ENCODE results near the gene ZNF467.

ZNF467 gene

GRCh38 chr7:149736478-149737360, 36.7 kb downstream of the ZNF467 start:
- ATAC-seq: peak; percentile 18
- TF ChIP-seq, protein P1, sequence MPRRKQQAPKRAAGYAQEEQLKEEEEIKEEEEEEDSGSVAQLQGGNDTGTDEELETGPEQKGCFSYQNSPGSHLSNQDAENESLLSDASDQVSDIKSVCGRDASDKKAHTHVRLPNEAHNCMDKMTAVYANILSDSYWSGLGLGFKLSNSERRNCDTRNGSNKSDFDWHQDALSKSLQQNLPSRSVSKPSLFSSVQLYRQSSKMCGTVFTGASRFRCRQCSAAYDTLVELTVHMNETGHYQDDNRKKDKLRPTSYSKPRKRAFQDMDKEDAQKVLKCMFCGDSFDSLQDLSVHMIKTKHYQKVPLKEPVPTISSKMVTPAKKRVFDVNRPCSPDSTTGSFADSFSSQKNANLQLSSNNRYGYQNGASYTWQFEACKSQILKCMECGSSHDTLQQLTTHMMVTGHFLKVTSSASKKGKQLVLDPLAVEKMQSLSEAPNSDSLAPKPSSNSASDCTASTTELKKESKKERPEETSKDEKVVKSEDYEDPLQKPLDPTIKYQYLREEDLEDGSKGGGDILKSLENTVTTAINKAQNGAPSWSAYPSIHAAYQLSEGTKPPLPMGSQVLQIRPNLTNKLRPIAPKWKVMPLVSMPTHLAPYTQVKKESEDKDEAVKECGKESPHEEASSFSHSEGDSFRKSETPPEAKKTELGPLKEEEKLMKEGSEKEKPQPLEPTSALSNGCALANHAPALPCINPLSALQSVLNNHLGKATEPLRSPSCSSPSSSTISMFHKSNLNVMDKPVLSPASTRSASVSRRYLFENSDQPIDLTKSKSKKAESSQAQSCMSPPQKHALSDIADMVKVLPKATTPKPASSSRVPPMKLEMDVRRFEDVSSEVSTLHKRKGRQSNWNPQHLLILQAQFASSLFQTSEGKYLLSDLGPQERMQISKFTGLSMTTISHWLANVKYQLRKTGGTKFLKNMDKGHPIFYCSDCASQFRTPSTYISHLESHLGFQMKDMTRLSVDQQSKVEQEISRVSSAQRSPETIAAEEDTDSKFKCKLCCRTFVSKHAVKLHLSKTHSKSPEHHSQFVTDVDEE (CRISPR knock-in tag; IDR thresholded peaks at IDR 0.05): no peak
- TF ChIP-seq GLIS3 (CRISPR knock-in tag; IDR thresholded peaks at IDR 0.05) (no peak), ZFP3 (CRISPR knock-in tag; IDR thresholded peaks at IDR 0.05) (no peak), SNAI2 (CRISPR knock-in tag; IDR thresholded peaks at IDR 0.05) (no peak), POU6F1 (CRISPR knock-in tag; IDR thresholded peaks at IDR 0.05; ENCODE audit: borderline replicate concordance, low read depth) (no peak), ZNF565 (CRISPR knock-in tag; conservative IDR thresholded peaks at IDR 0.05; ENCODE audit: low read depth) (no peak), ZNF70 (CRISPR knock-in tag; IDR thresholded peaks at IDR 0.05) (no peak), ZNF8 (CRISPR knock-in tag; IDR thresholded peaks at IDR 0.05) (no peak), BACH2 (CRISPR knock-in tag; IDR thresholded peaks at IDR 0.05; ENCODE audit: borderline replicate concordance) (no peak)
- TF ChIP-seq, protein P2, sequence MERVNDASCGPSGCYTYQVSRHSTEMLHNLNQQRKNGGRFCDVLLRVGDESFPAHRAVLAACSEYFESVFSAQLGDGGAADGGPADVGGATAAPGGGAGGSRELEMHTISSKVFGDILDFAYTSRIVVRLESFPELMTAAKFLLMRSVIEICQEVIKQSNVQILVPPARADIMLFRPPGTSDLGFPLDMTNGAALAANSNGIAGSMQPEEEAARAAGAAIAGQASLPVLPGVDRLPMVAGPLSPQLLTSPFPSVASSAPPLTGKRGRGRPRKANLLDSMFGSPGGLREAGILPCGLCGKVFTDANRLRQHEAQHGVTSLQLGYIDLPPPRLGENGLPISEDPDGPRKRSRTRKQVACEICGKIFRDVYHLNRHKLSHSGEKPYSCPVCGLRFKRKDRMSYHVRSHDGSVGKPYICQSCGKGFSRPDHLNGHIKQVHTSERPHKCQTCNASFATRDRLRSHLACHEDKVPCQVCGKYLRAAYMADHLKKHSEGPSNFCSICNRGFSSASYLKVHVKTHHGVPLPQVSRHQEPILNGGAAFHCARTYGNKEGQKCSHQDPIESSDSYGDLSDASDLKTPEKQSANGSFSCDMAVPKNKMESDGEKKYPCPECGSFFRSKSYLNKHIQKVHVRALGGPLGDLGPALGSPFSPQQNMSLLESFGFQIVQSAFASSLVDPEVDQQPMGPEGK (CRISPR knock-in tag; IDR thresholded peaks at IDR 0.05; ENCODE audit: borderline replicate concordance): no peak

DNA sequence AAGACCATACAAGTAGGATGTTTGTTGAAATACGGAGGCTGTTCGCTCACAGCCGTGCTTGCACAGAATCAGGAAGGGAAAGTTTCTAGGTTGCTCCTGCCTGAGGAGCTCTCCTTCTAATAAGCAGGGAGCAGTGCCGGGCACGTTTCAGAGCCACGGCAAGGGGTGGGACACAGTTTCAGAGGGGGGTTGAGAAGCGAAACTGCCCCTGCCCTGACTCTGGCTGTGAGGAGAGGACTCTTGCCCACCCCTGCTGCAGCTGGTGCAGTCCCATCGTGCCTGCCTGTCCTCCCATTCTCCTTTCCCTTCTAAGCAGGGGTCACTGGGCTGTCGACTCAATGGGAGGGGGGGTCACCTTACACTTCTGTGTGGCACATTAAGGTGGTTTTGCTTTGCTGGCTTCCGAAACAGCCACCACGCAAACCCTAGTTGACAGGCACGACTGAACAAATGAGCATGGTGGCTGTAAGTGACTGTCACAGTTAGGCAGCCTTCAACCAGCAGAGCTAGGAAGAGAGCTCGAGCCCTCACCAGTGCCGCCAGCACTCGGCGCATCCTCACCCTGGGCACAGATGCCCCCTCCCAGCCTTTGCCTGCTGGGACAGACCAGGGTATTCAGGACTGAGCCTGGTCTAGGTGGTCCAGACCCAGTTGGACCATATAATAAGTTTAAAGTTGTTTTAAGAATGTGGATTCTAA, 37.5 kb downstream of the ZNF467 start:
- TF ChIP-seq ZFP3 (CRISPR knock-in tag; IDR thresholded peaks at IDR 0.05) (no peak), TCF4 (CRISPR knock-in tag; IDR thresholded peaks at IDR 0.05; ENCODE audit: borderline replicate concordance) (no peak), ESRRG (CRISPR knock-in tag; IDR thresholded peaks at IDR 0.05) (no peak), ZC3H10 (CRISPR knock-in tag; IDR thresholded peaks at IDR 0.05) (no peak), ZFP30 (CRISPR knock-in tag; IDR thresholded peaks at IDR 0.05) (no peak), POU6F1 (CRISPR knock-in tag; IDR thresholded peaks at IDR 0.05; ENCODE audit: borderline replicate concordance, low read depth) (no peak), GLIS3 (CRISPR knock-in tag; IDR thresholded peaks at IDR 0.05) (no peak), OSR1 (CRISPR knock-in tag; IDR thresholded peaks at IDR 0.05) (no peak), PPARA (CRISPR knock-in tag; IDR thresholded peaks at IDR 0.05; ENCODE audit: borderline replicate concordance) (no peak), RARB (CRISPR knock-in tag; IDR thresholded peaks at IDR 0.05) (no peak), ZNF8 (CRISPR knock-in tag; IDR thresholded peaks at IDR 0.05) (no peak)
- TF ChIP-seq, protein P2 (CRISPR knock-in tag; IDR thresholded peaks at IDR 0.05; ENCODE audit: borderline replicate concordance): no peak
- TF ChIP-seq, protein P1 (CRISPR knock-in tag; IDR thresholded peaks at IDR 0.05): no peak
- TF ChIP-seq, protein P3, sequence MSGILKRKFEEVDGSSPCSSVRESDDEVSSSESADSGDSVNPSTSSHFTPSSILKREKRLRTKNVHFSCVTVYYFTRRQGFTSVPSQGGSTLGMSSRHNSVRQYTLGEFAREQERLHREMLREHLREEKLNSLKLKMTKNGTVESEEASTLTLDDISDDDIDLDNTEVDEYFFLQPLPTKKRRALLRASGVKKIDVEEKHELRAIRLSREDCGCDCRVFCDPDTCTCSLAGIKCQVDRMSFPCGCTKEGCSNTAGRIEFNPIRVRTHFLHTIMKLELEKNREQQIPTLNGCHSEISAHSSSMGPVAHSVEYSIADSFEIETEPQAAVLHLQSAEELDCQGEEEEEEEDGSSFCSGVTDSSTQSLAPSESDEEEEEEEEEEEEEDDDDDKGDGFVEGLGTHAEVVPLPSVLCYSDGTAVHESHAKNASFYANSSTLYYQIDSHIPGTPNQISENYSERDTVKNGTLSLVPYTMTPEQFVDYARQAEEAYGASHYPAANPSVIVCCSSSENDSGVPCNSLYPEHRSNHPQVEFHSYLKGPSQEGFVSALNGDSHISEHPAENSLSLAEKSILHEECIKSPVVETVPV (CRISPR knock-in tag; IDR thresholded peaks at IDR 0.05): no peak
- ATAC-seq: peak; percentile 53

Data from SK-N-SH treated with all-trans-retinoic acid at 6 μM for 48 hours (cell line).